DOHH2 (cell line): ENCODE measurements around the gene TMEM183A.
"Not testable (repeated sequence)": the region's sequence is repeated elsewhere in the genome, so short reads cannot be mapped to it uniquely, and the experiment has no call there.

Experiments used
- H3F3A ChIP-seq: fragments of 200-600 bp; sonication (generic), shearing (Covaris generic); 2 replicates; pipeline ENCODE4 v1.6.0; 2016; ENCODE audit warnings: antibody characterized with exemption, mild to moderate bottlenecking; ENCODE audit not compliant: control insufficient read depth, insufficient read depth
- H3K27ac ChIP-seq: fragments of 200-600 bp; sonication (generic); 2 replicates; pipeline ENCODE4 v1.5.1; 2014; ENCODE audit warnings: low read depth, mild to moderate bottlenecking, low read length, moderate library complexity
- H3K27me3 ChIP-seq: fragments of 200-600 bp; sonication (generic); 2 replicates; pipeline ENCODE4 v1.6.1; 2014; ENCODE audit warnings: mild to moderate bottlenecking, low read length, mixed read lengths; ENCODE audit not compliant: control insufficient read depth
- H3K36me3 ChIP-seq: fragments of 200-600 bp; sonication (generic); 2 replicates; pipeline ENCODE4 v1.6.1; 2014; ENCODE audit warnings: mild to moderate bottlenecking, low read length, moderate library complexity, mixed read lengths; ENCODE audit not compliant: control insufficient read depth
- H3K4me1 ChIP-seq: fragments of 200-600 bp; sonication (generic); 2 replicates; pipeline ENCODE4 v1.6.1; 2014; ENCODE audit warnings: mild to moderate bottlenecking, low read length, mixed read lengths; ENCODE audit not compliant: control insufficient read depth
- H3K4me2 ChIP-seq: fragments of 200-600 bp; sonication (generic); 2 replicates; pipeline ENCODE4 v1.6.0; 2014; ENCODE audit warnings: mild to moderate bottlenecking, low read length, moderate library complexity
- H3K4me3 ChIP-seq: fragments of 200-600 bp; sonication (generic); 2 replicates; pipeline ENCODE4 v1.5.1; 2014; ENCODE audit warnings: mild to moderate bottlenecking, low read length, mixed read lengths
- H3K79me2 ChIP-seq: fragments of 200-600 bp; sonication (generic); 2 replicates; pipeline ENCODE4 v1.6.1; 2014; ENCODE audit warnings: mild to moderate bottlenecking, low read length, mixed read lengths; ENCODE audit not compliant: control insufficient read depth
- H3K9me2 ChIP-seq: fragments of 200-600 bp; sonication (generic); replicated peaks from 2 replicates; pipeline ENCODE4 v1.6.1; 2014; ENCODE audit warnings: mild to moderate bottlenecking, low read length, mixed read lengths; ENCODE audit not compliant: control insufficient read depth
- H3K9me3 ChIP-seq: fragments of 200-600 bp; sonication (generic); 2 replicates; pipeline ENCODE4 v1.6.1; 2014; ENCODE audit warnings: antibody characterized with exemption, low read length, mixed read lengths; ENCODE audit not compliant: control insufficient read depth, insufficient read depth
- H4K20me1 ChIP-seq: fragments of 200-600 bp; sonication (generic); 2 replicates; pipeline ENCODE4 v1.6.0; 2014; ENCODE audit warnings: low read depth, mild to moderate bottlenecking, antibody characterized with exemption, low read length, moderate library complexity; ENCODE audit not compliant: control insufficient read depth, insufficient read depth
- CTCF ChIP-seq: fragments of 200-600 bp; sonication (generic); IDR thresholded peaks from one replicate; pipeline ENCODE4 v1.5.1; 2014; ENCODE audit warnings: antibody characterized with exemption, mild to moderate bottlenecking, low read depth, low read length; ENCODE audit not compliant: poor library complexity, severe bottlenecking
- EZH2phosphoT487 ChIP-seq: fragments of 200-600 bp; sonication (generic); IDR thresholded peaks from 2 replicates; pipeline ENCODE4 v1.6.1; 2017; ENCODE audit warnings: borderline replicate concordance, mild to moderate bottlenecking, antibody characterized with exemption, low read length, moderate library complexity, mixed read lengths

TMEM183A gene

GRCh38 chr1:203017061-203017460 is 9.9 kb downstream of the TMEM183A start:
- Histone ChIP-seq H3K4me3 (no peak overlapping the region), H3K27ac (no peak overlapping the region), H3K27me3 (no peaks in the 10 kb centered on the region), H3F3A (no peaks in the 10 kb centered on the region), H3K36me3 (peaks cover 96% of the 10 kb centered on the region), H4K20me1 (no peaks in the 10 kb centered on the region), H3K79me2 (peaks cover 28% of the 10 kb centered on the region), H3K4me1 (no peaks in the 10 kb centered on the region), H3K9me2 (no peaks in the 10 kb centered on the region), H3K9me3 (no peaks in the 10 kb centered on the region), H3K4me2 (no peak overlapping the region)
- TF ChIP-seq EZH2phosphoT487 (no peak), CTCF (no peak)

- Histone ChIP-seq H3K4me2 (no peak overlapping the region), H3K36me3 (peaks cover 95% of the 10 kb centered on the region), H3K27ac (no peak overlapping the region), H3K4me3 (no peak overlapping the region), H3K9me2 (no peaks in the 10 kb centered on the region), H3K79me2 (peaks cover 22% of the 10 kb centered on the region), H3F3A (no peaks in the 10 kb centered on the region), H3K9me3 (no peaks in the 10 kb centered on the region), H4K20me1 (no peaks in the 10 kb centered on the region), H3K27me3 (no peaks in the 10 kb centered on the region), H3K4me1 (no peaks in the 10 kb centered on the region)
- TF ChIP-seq CTCF = no peak
- TF ChIP-seq EZH2phosphoT487 = no peak
These were observed 10.5 kb downstream of the TMEM183A start for GRCh38 chr1:203017692-203018091.

GRCh38 chr1:203022855-203023254 is 15.7 kb downstream of the TMEM183A start:
- not testable (repeated sequence) for H3K27ac ChIP-seq, H4K20me1 ChIP-seq, H3K27me3 ChIP-seq, H3K9me3 ChIP-seq, H3K4me3 ChIP-seq, H3K4me2 ChIP-seq, H3K9me2 ChIP-seq, H3K79me2 ChIP-seq
- Histone ChIP-seq H3K4me1 (peaks cover 12% of the 10 kb centered on the region), H3K36me3 (peaks cover 72% of the 10 kb centered on the region), H3F3A (peaks cover 18% of the 10 kb centered on the region)

- H3K27me3 ChIP-seq = peaks cover 11% of the 10 kb centered on the region; the same call in 1 of the 2 replicates
- H3K9me2 ChIP-seq = no peaks in the 10 kb centered on the region
- no peaks in the 10 kb centered on the region for H4K20me1 ChIP-seq
- no peaks in the 10 kb centered on the region for H3K79me2 ChIP-seq
- H3K4me1 ChIP-seq = peaks cover 12% of the 10 kb centered on the region
- peaks cover 18% of the 10 kb centered on the region for H3F3A ChIP-seq
- H3K4me3 ChIP-seq = no peak overlapping the region
- H3K27ac ChIP-seq = no peak overlapping the region
- TF ChIP-seq CTCF = no peak
- no peak for TF ChIP-seq EZH2phosphoT487
- H3K36me3 ChIP-seq = peaks cover 46% of the 10 kb centered on the region
- no peak overlapping the region; the same call in 1 of the 2 replicates for H3K4me2 ChIP-seq
- no peaks in the 10 kb centered on the region for H3K9me3 ChIP-seq
These were observed 18.5 kb downstream of the TMEM183A start for GRCh38 chr1:203025686-203026030.
